ENCODE data around the gene C9orf72.
"Not testable (repeated sequence)": the region's sequence is repeated elsewhere in the genome, so short reads cannot be mapped to it uniquely, and the experiment has no call there.

C9orf72 gene

GRCh38 chr9:27514551-27514950 lies 58.7 kb downstream of the C9orf72 start:
- no peak for DNase-seq (ENCODE audit: low read depth, low spot score)

- DNase-seq (ENCODE audit: low read depth, low spot score): no peak
Measured at GRCh38 chr9:27511771-27512170, 61.5 kb downstream of the C9orf72 start.

GRCh38 chr9:27510780-27511179 lies 62.5 kb downstream of the C9orf72 start:
- no peak for DNase-seq (ENCODE audit: low read depth, low spot score)

GRCh38 chr9:27506981-27507380 lies 66.3 kb downstream of the C9orf72 start:
- no peak for DNase-seq (ENCODE audit: low read depth, low spot score)

- DNase-seq (ENCODE audit: low read depth, low spot score): no peak
Measured at GRCh38 chr9:27505744-27506161, 67.5 kb downstream of the C9orf72 start.

- DNase-seq (ENCODE audit: low read depth, low spot score): no peak
Measured at GRCh38 chr9:27504259-27504658, 69.0 kb downstream of the C9orf72 start.

GRCh38 chr9:27503623-27504022 lies 69.7 kb downstream of the C9orf72 start:
- DNase-seq (ENCODE audit: low read depth, low spot score): no peak

- not testable (repeated sequence) for DNase-seq (ENCODE audit: low read depth, low spot score)
Measured at GRCh38 chr9:27500902-27501301, 72.4 kb downstream of the C9orf72 start.

GRCh38 chr9:27499451-27499850 lies 73.8 kb downstream of the C9orf72 start:
- DNase-seq (ENCODE audit: low read depth, low spot score): no peak

GRCh38 chr9:27497883-27498417 lies 75.3 kb downstream of the C9orf72 start:
- DNase-seq (ENCODE audit: low read depth, low spot score): no peak

All from smooth muscle cell of the brain vasculature (primary cell).